Measurements from ENCODE around the gene ZBTB7C.

DNA sequence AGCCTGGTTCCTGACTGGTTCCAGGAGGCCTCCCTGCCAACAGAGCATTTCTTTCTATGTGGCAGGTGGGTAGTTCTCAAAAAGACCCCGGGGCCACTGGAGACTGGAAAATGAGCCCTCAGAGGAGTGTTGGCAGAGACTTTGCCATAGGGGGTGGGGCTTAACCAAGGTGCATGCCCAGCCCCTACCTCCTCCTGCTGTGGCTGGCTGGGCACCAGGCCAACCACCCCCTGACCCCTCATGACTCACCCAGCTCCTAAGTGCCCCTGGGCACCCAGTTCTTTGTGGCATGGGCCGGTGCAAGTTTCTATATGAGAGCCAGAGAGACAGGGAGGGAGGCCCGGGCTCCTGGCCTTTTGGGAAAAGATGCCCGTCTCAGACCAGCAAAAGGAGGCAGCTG, 380.5 kb downstream of the ZBTB7C start:
- TF ChIP-seq, protein P1, sequence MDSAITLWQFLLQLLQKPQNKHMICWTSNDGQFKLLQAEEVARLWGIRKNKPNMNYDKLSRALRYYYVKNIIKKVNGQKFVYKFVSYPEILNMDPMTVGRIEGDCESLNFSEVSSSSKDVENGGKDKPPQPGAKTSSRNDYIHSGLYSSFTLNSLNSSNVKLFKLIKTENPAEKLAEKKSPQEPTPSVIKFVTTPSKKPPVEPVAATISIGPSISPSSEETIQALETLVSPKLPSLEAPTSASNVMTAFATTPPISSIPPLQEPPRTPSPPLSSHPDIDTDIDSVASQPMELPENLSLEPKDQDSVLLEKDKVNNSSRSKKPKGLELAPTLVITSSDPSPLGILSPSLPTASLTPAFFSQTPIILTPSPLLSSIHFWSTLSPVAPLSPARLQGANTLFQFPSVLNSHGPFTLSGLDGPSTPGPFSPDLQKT (IDR thresholded peaks at IDR 0.05; ENCODE audit: borderline replicate concordance, low read depth, low read length), result no peak
- TF ChIP-seq, protein P2, sequence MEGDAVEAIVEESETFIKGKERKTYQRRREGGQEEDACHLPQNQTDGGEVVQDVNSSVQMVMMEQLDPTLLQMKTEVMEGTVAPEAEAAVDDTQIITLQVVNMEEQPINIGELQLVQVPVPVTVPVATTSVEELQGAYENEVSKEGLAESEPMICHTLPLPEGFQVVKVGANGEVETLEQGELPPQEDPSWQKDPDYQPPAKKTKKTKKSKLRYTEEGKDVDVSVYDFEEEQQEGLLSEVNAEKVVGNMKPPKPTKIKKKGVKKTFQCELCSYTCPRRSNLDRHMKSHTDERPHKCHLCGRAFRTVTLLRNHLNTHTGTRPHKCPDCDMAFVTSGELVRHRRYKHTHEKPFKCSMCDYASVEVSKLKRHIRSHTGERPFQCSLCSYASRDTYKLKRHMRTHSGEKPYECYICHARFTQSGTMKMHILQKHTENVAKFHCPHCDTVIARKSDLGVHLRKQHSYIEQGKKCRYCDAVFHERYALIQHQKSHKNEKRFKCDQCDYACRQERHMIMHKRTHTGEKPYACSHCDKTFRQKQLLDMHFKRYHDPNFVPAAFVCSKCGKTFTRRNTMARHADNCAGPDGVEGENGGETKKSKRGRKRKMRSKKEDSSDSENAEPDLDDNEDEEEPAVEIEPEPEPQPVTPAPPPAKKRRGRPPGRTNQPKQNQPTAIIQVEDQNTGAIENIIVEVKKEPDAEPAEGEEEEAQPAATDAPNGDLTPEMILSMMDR (tag by site-specific recombination; IDR thresholded peaks at IDR 0.05), result no peak
- TF ChIP-seq, protein P3, sequence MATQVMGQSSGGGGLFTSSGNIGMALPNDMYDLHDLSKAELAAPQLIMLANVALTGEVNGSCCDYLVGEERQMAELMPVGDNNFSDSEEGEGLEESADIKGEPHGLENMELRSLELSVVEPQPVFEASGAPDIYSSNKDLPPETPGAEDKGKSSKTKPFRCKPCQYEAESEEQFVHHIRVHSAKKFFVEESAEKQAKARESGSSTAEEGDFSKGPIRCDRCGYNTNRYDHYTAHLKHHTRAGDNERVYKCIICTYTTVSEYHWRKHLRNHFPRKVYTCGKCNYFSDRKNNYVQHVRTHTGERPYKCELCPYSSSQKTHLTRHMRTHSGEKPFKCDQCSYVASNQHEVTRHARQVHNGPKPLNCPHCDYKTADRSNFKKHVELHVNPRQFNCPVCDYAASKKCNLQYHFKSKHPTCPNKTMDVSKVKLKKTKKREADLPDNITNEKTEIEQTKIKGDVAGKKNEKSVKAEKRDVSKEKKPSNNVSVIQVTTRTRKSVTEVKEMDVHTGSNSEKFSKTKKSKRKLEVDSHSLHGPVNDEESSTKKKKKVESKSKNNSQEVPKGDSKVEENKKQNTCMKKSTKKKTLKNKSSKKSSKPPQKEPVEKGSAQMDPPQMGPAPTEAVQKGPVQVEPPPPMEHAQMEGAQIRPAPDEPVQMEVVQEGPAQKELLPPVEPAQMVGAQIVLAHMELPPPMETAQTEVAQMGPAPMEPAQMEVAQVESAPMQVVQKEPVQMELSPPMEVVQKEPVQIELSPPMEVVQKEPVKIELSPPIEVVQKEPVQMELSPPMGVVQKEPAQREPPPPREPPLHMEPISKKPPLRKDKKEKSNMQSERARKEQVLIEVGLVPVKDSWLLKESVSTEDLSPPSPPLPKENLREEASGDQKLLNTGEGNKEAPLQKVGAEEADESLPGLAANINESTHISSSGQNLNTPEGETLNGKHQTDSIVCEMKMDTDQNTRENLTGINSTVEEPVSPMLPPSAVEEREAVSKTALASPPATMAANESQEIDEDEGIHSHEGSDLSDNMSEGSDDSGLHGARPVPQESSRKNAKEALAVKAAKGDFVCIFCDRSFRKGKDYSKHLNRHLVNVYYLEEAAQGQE (tag by site-specific recombination; IDR thresholded peaks at IDR 0.05), result no peak
- TF ChIP-seq ZBTB17 (tag by site-specific recombination; IDR thresholded peaks at IDR 0.05) (no peak), ZNF830 (tag by site-specific recombination; IDR thresholded peaks at IDR 0.05; ENCODE audit: low read depth) (no peak), RBAK (tag by site-specific recombination; IDR thresholded peaks at IDR 0.05) (no peak), ZNF423 (tag by site-specific recombination; IDR thresholded peaks at IDR 0.05) (no peak), ZNF292 (tag by site-specific recombination; IDR thresholded peaks at IDR 0.05; ENCODE audit: borderline replicate concordance, low read depth) (no peak), SETDB1 (IDR thresholded peaks at IDR 0.05; ENCODE audit: insufficient read length, low read length) (no peak), ZNF658 (tag by site-specific recombination; IDR thresholded peaks at IDR 0.05) (no peak), WT1 (tag by site-specific recombination; IDR thresholded peaks at IDR 0.05) (no peak), GLI4 (tag by site-specific recombination; IDR thresholded peaks at IDR 0.05) (no peak), ZBTB8A (tag by site-specific recombination; IDR thresholded peaks at IDR 0.05) (no peak)
- TF ChIP-seq, protein P4, sequence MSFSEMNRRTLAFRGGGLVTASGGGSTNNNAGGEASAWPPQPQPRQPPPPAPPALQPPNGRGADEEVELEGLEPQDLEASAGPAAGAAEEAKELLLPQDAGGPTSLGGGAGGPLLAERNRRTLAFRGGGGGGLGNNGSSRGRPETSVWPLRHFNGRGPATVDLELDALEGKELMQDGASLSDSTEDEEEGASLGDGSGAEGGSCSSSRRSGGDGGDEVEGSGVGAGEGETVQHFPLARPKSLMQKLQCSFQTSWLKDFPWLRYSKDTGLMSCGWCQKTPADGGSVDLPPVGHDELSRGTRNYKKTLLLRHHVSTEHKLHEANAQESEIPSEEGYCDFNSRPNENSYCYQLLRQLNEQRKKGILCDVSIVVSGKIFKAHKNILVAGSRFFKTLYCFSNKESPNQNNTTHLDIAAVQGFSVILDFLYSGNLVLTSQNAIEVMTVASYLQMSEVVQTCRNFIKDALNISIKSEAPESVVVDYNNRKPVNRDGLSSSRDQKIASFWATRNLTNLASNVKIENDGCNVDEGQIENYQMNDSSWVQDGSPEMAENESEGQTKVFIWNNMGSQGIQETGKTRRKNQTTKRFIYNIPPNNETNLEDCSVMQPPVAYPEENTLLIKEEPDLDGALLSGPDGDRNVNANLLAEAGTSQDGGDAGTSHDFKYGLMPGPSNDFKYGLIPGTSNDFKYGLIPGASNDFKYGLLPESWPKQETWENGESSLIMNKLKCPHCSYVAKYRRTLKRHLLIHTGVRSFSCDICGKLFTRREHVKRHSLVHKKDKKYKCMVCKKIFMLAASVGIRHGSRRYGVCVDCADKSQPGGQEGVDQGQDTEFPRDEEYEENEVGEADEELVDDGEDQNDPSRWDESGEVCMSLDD (tag by site-specific recombination; IDR thresholded peaks at IDR 0.05), result no peak
